ENCODE data around the gene CST9L.

CST9L gene

GRCh38 chr20:23588434-23589403 is 20.4 kb upstream of the CST9L start:
- H3K79me2 ChIP-seq, result no peaks in the 10 kb centered on the region
- H2AFZ ChIP-seq, result no peak overlapping the region
- H3K4me3 ChIP-seq (ENCODE audit: low read depth, low read length), result no peak overlapping the region
- no peaks in the 10 kb centered on the region for H3K27me3 ChIP-seq (ENCODE audit: control insufficient read depth, insufficient read depth, low read length)
- no peaks in the 10 kb centered on the region for H3K9me3 ChIP-seq (ENCODE audit: control insufficient read depth, low read length)
- no peaks in the 10 kb centered on the region for H3K36me3 ChIP-seq (ENCODE audit: control insufficient read depth, insufficient read depth, low read length)
- H3K4me2 ChIP-seq (ENCODE audit: low read length), result no peak overlapping the region
- H3K27ac ChIP-seq, result no peak overlapping the region
- no peak overlapping the region for H3K9ac ChIP-seq
- no peaks in the 10 kb centered on the region for H3K4me1 ChIP-seq
- TF ChIP-seq, protein P1, sequence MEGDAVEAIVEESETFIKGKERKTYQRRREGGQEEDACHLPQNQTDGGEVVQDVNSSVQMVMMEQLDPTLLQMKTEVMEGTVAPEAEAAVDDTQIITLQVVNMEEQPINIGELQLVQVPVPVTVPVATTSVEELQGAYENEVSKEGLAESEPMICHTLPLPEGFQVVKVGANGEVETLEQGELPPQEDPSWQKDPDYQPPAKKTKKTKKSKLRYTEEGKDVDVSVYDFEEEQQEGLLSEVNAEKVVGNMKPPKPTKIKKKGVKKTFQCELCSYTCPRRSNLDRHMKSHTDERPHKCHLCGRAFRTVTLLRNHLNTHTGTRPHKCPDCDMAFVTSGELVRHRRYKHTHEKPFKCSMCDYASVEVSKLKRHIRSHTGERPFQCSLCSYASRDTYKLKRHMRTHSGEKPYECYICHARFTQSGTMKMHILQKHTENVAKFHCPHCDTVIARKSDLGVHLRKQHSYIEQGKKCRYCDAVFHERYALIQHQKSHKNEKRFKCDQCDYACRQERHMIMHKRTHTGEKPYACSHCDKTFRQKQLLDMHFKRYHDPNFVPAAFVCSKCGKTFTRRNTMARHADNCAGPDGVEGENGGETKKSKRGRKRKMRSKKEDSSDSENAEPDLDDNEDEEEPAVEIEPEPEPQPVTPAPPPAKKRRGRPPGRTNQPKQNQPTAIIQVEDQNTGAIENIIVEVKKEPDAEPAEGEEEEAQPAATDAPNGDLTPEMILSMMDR (IDR thresholded peaks at IDR 0.05), result no peak

DNA sequence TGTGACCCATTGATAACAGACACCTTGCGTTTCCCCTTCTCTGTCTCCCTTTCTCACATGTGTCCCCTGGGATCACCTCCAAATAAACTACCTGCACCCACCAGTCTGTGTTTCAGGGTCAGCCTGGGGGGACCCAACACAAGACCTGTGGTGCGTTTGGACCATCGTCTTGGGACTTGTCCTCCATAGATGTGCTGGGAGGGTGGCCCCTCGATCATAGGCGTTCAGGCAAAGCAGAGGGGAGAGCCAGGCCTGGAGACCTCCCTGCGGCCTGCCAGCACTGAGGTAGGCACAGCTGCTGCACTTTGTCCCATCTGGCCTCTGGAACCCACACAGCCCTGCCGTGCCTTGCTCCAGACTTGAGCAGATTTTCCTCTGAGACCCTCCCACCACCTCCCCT is 19.3 kb upstream of the CST9L start:
- TF ChIP-seq, protein P1 (IDR thresholded peaks at IDR 0.05), result no peak
- H3K36me3 ChIP-seq (ENCODE audit: control insufficient read depth, insufficient read depth, low read length), result no peaks in the 10 kb centered on the region
- H3K27ac ChIP-seq, result no peak overlapping the region

DNA sequence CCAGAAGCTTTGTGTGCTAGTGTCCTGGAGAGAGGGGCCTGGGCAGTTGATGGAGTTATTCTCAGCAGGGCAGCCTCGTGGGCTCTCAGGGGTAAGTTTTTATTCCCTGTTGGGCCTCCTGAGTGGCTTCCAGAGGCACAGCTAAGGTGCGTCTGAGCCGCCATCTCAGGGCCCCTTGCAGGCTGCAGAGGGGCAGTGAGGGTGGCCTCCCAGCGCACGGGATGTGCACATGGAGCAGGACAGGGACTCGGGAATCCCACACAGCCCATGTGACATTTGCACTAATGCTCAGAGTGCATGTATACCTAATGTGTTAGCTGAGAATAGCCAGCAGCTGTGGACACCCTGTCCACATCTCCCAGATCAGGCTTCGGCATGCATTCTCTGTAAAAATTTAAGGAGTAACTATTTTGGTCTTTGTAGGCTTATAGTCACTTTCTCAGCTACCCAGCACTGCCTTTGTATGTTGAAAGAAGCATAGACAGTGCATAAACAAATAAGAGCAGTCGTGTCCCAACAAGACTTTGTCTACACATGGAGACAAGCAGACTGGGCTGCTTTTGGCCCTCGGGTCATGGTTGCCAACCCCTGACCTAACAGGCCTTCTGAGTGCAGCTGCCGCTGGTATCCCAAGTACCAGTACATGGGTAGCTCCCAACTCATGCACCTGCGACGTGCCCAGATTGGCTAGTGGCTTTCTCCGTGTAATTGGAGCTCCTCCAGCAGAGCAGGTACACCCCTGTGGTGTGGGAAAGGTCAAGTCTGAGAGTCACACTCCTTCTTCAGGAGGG is 18.6 kb upstream of the CST9L start:
- H3K9ac ChIP-seq, result no peak overlapping the region
- TF ChIP-seq, protein P1 (IDR thresholded peaks at IDR 0.05), result no peak
- no peaks in the 10 kb centered on the region for H3K79me2 ChIP-seq

More for the DNA sequence above, 19.3 kb upstream of the CST9L start:
- H3K9ac ChIP-seq, result no peak overlapping the region
- no peaks in the 10 kb centered on the region for H3K27me3 ChIP-seq (ENCODE audit: control insufficient read depth, insufficient read depth, low read length)
- H3K4me2 ChIP-seq (ENCODE audit: low read length), result no peak overlapping the region
- H3K4me1 ChIP-seq, result no peaks in the 10 kb centered on the region
- no peak overlapping the region for H2AFZ ChIP-seq
- H3K9me3 ChIP-seq (ENCODE audit: control insufficient read depth, low read length), result no peaks in the 10 kb centered on the region
- no peaks in the 10 kb centered on the region for H3K79me2 ChIP-seq
- no peak overlapping the region for H3K4me3 ChIP-seq (ENCODE audit: low read depth, low read length)

DNA sequence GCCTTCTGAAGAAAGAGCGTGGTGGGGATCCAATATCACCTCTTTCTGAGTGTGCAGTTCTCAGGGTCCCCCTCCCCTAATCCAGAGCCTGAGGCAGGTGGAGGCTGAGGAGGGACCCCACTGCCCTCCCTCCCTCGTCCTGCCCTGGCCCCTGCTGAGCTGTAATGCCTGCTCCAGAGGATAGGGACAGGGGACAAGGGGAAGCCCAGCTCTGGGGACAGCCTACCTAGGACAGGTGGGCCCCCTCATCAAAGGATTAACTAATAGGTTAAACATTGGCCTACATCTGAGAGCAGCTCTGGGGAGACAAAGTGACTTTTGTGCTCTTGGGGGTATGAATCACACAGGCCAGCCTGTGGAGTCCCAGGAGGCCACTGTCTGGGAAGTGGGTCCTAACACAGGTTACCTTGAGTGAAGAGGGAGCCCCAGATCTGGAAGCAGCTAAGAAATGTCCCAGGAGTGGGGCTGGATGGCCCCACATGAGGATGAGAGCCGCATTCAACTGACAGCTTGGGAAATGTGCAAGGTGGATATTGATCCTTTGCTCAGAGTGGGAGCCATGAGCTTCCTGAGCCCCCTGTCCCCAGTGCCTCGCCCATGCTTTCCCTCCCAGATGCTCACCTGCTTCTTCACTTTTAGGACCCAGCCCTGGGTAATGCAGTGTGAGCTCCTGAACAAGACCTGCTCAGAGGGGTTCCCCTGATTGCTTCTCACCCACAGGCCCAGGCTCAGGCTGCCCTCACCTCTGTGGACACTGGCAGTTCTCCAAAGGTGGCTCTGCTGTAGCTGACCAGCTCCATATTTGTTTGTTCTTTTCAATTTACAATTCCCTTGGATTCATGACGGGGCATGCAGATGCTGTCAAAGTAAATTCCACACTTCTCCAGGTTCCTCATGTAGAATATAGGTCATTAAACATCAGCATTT is 17.8 kb upstream of the CST9L start:
- Histone ChIP-seq H3K4me1 (no peaks in the 10 kb centered on the region), H3K27ac (no peak overlapping the region), H3K79me2 (no peaks in the 10 kb centered on the region), H3K36me3 (ENCODE audit: control insufficient read depth, insufficient read depth, low read length) (no peaks in the 10 kb centered on the region), H3K4me3 (ENCODE audit: low read depth, low read length) (no peak overlapping the region), H3K27me3 (ENCODE audit: control insufficient read depth, insufficient read depth, low read length) (no peaks in the 10 kb centered on the region), H3K9ac (no peak overlapping the region), H2AFZ (no peak overlapping the region), H3K9me3 (ENCODE audit: control insufficient read depth, low read length) (no peaks in the 10 kb centered on the region), H3K4me2 (ENCODE audit: low read length) (no peak overlapping the region)
- TF ChIP-seq, protein P1 (IDR thresholded peaks at IDR 0.05), result no peak

More for the DNA sequence above, 18.6 kb upstream of the CST9L start:
- no peaks in the 10 kb centered on the region for H3K4me1 ChIP-seq
- H3K9me3 ChIP-seq (ENCODE audit: control insufficient read depth, low read length), result no peaks in the 10 kb centered on the region
- no peak overlapping the region for H2AFZ ChIP-seq
- no peak overlapping the region for H3K27ac ChIP-seq
- no peaks in the 10 kb centered on the region for H3K36me3 ChIP-seq (ENCODE audit: control insufficient read depth, insufficient read depth, low read length)
- H3K27me3 ChIP-seq (ENCODE audit: control insufficient read depth, insufficient read depth, low read length), result no peaks in the 10 kb centered on the region
- H3K4me3 ChIP-seq (ENCODE audit: low read depth, low read length), result no peak overlapping the region
- no peak overlapping the region for H3K4me2 ChIP-seq (ENCODE audit: low read length)
